Gastrocnemius medialis (tissue), 4 donors: ENCODE results near the gene RIOX2. TPM values are rescaled to one million over a fixed set of nuclear protein-coding genes. Genes with fewer than 3 reads are reported as not detected.
A peak's percentile ranks its signal among the peaks of the same experiment; 100 is the strongest.

Experiments
- ATAC-seq, 2 donors: fragments of 150-250 bp; one replicate each; pipeline ENCODE4 v1.9.1; 2016
- DNase-seq, 2 donors: peaks; one replicate each; pipeline ENCODE4 v3.0.0-alpha.2; 2019
- H3K27ac ChIP-seq, 4 donors: fragments of 200-600 bp; sonication (generic); 1 replicate in 1 of 4; 2 replicates in 3 of 4; pipeline ENCODE4 v1.5.1; 2016 to 2018; ENCODE audit warnings: mild to moderate bottlenecking in 2 of 4, moderate library complexity in 1 of 4
- H3K27me3 ChIP-seq, 3 donors: fragments of 200-600 bp; sonication (generic) in 2 of 3; 1 replicate in 1 of 3; 2 replicates in 2 of 3; pipeline versions ENCODE4 v1.5.1 to v1.6.0; 2016 to 2019; ENCODE audit warnings: mild to moderate bottlenecking in 1 of 3, moderate library complexity in 1 of 3
- H3K36me3 ChIP-seq, 2 donors: fragments of 200-600 bp; sonication (generic) in 1 of 2; one replicate each; pipeline ENCODE4 v1.5.1; 2017 to 2018
- H3K4me1 ChIP-seq, 2 donors: fragments of 200-600 bp; sonication (generic) in 1 of 2; one replicate each; pipeline ENCODE4 v1.5.1; 2016 to 2017; ENCODE audit warnings: mild to moderate bottlenecking in 2 of 2
- H3K4me3 ChIP-seq, 4 donors: fragments of 200-600 bp; sonication (generic) in 3 of 4; 1 replicate in 1 of 4; 2 replicates in 3 of 4; pipeline ENCODE4 v1.5.1; 2016 to 2019; ENCODE audit warnings: mild to moderate bottlenecking in 2 of 4
- H3K9me3 ChIP-seq, 3 donors: fragments of 200-600 bp; sonication (generic) in 2 of 3; 1 replicate in 1 of 3; 2 replicates in 2 of 3; pipeline ENCODE4 v1.5.1; 2016 to 2019
- POLR2A ChIP-seq, 2 donors: fragments of 450-650 bp; IDR thresholded peaks; one replicate each; pipeline ENCODE4 v1.6.1; 2017; ENCODE audit warnings: antibody characterized with exemption in 2 of 2, mild to moderate bottlenecking in 2 of 2, moderate library complexity in 2 of 2
- in situ Hi-C, 4 donors: fragments of 200-750 bp; cut with MboI; loops; one replicate each; pipeline versions ENCODE4 v1.15.0 to v1.8.0; 2017; ENCODE audit warnings: low sequenced_read_pairs in 4 of 4
- intact Hi-C: fragments of 100-400 bp; cut with DNase I; formaldehyde crosslinking; loops from one replicate; pipeline ENCODE4 v1.15.1; 2023; ENCODE audit warnings: low total_unique reads
- total RNA-seq, 4 donors: library from RNA; depleted of rRNA; stranded (reverse); fragments of >200 nt; gene quantifications; one replicate each; pipeline versions ENCODE4 v1.1.0 to v1.2.3, GENCODE V29; 2016
- TF ChIP-seq, protein P1 (sequence below), 5 experiments: fragments of 450-650 bp in 3 of 5; fragments of 200-600 bp in 2 of 5; sonication (generic) in 2 of 5; IDR thresholded peaks in 4 of 5; conservative IDR thresholded peaks in 1 of 5; 1 replicate in 4 of 5; 2 replicates in 1 of 5; pipeline ENCODE4 v1.5.1; 2016 to 2019; ENCODE audit warnings: antibody characterized with exemption in 5 of 5, mild to moderate bottlenecking in 3 of 5, moderate library complexity in 3 of 5

The RIOX2 gene
- 10 to 100 TPM; 27.4 to 57.3 (median 49.6) TPM for total RNA-seq

DNA sequence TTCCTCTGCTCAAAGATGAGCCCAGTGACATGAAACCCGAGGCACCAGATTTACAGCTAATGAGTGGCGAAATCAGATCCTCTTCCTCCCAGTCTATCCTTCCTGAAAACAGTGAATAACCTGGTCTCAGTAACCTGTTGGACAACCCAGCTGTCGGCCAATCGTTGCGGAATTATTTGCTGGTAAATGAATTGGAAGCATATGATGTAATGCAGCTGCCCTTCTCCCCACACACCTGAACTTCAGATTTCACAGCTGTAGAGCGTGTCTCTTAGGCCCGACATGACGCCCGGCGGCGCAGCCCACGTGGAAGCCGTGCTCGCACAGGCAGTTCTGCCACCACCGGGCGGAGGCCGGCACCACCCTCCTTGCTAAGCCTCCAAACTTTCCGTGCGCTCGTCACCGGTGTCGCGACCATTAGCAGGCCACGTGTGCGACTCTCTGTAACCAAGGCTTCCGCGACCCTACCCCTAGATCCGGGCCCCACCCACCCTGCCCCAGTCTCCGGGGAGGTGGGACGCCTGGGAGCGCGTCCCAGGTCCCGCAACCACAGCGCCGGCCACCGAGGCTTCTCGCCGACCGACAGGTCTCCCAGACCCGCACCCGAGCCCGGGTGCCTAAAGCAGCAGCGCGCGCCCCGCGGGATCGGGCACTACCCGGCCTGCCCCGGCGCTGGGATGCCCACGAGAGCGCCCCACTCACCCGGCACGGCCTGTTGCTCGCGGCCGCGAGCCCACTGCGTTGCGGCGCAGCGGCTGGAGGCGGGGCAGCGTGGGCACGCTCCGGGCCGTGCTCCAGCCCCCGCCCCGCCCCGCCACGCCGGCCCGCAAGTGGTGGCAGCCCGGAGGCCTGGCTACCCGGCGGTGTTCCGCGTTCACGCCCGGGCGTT, at the start of gene RIOX2:
Gene RIOX2, minus strand, starts transcription at position 753 of the 889 bp plus-strand sequence. CDS start 4,838 bp downstream, outside the sequence.
- H3K9me3 ChIP-seq = no peaks in the 10 kb centered on the region
- H3K4me3 ChIP-seq = peak within 1 kb of the TSS; percentile 66 to 93 (median 82)
- peaks cover 21 to 28% of the 10 kb centered on the region in 2 donors for H3K4me1 ChIP-seq
- ATAC-seq (peak; percentile 89 to 90), DNase-seq (peak; percentile 68 to 76)
- intact Hi-C loops = loop anchor here (2.0 to 5.0 kb wide), 2 partner anchors 50 to 149 kb away; partner anchors contain the start of gene CRYBG3
- no peaks in the 10 kb centered on the region for H3K27me3 ChIP-seq
- H3K27ac ChIP-seq = peak within 1 kb of the TSS; percentile 91 to 99 (median 96)
- no peaks in the 10 kb centered on the region for H3K36me3 ChIP-seq
- TF ChIP-seq POLR2A (IDR thresholded peaks at IDR 0.05) = peak; percentile 89 to 94
- TF ChIP-seq, protein P1, sequence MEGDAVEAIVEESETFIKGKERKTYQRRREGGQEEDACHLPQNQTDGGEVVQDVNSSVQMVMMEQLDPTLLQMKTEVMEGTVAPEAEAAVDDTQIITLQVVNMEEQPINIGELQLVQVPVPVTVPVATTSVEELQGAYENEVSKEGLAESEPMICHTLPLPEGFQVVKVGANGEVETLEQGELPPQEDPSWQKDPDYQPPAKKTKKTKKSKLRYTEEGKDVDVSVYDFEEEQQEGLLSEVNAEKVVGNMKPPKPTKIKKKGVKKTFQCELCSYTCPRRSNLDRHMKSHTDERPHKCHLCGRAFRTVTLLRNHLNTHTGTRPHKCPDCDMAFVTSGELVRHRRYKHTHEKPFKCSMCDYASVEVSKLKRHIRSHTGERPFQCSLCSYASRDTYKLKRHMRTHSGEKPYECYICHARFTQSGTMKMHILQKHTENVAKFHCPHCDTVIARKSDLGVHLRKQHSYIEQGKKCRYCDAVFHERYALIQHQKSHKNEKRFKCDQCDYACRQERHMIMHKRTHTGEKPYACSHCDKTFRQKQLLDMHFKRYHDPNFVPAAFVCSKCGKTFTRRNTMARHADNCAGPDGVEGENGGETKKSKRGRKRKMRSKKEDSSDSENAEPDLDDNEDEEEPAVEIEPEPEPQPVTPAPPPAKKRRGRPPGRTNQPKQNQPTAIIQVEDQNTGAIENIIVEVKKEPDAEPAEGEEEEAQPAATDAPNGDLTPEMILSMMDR (IDR thresholded peaks at IDR 0.05 in 4 of 5, conservative IDR thresholded peaks at IDR 0.05 in 1 of 5) = peak in 2 of 5 experiments; percentile 23 to 33
- in situ Hi-C loops = no loop called here

DNA sequence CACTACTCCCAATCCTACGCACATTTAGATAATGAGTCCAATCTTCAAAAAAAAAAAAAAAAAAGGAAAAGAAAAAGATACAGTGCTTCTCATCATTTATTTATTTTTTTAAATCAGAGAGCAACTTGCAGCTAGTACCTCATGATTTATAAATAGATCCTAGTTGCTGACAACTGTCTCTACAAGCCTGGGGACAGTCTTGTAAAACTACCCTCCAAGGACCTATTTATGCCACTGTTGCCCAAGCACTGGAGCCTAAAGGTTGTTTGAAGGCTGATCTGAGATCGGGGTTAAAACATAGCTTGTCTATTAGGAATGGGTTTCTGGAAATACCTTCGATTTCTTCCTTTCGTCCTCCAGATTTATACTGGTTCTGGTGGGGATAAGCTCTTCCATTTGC, 48.2 kb upstream of the RIOX2 start:
- DNase-seq (no peak), ATAC-seq (peak; percentile 79 to 81)
- TF ChIP-seq POLR2A (IDR thresholded peaks at IDR 0.05) = no peak
- TF ChIP-seq, protein P1 (IDR thresholded peaks at IDR 0.05 in 4 of 5, conservative IDR thresholded peaks at IDR 0.05 in 1 of 5) = no peak
- Histone ChIP-seq H3K9me3 (no peaks in the 10 kb centered on the region), H3K4me3 (no peak overlapping the region), H3K27me3 (no peaks in the 10 kb centered on the region), H3K36me3 (no peaks in the 10 kb centered on the region), H3K4me1 (peaks cover 0 to 6% of the 10 kb centered on the region in 2 donors), H3K27ac (peak overlapping the region in 3 of 4 donors; percentile 20 to 47 (median 27))
- in situ Hi-C loops (loop anchor here (5.0 kb wide), 1 partner anchor 228 kb away; no protein-coding TSS in a partner anchor), intact Hi-C loops (loop anchor here (5.0 kb wide), 2 partner anchors 48 to 63 kb away; partner anchors contain the start of gene RIOX2)

DNA sequence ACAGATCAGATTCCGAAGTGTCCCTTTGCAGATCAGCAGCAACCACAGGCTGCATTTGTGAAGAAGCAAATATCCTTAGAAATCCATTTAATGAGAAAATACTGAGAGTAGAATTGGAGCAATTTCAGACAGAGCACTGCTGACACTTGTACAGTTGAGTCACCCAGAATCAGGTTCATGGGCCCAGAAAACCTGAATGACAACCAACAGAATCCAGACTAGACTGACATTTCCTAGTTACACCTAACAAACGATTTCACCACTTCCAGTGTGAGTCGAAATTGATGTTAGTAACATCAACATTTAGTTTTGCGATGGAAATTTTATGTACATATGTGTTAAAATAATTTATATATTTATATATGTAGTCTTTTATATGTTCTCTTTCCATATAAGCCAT, 46.1 kb upstream of the RIOX2 start:
- Histone ChIP-seq H3K27me3 (no peaks in the 10 kb centered on the region), H3K9me3 (no peaks in the 10 kb centered on the region), H3K4me1 (peaks cover 0 to 6% of the 10 kb centered on the region in 2 donors), H3K27ac (no peak overlapping the region), H3K36me3 (no peaks in the 10 kb centered on the region), H3K4me3 (no peak overlapping the region)
- intact Hi-C loops = no loop called here
- ATAC-seq (no peak), DNase-seq (no peak)
- in situ Hi-C loops = loop anchor here in 1 of 4 donors (10.0 kb wide), 1 partner anchor 64 kb away; no protein-coding TSS in a partner anchor
- TF ChIP-seq, protein P1 (IDR thresholded peaks at IDR 0.05 in 4 of 5, conservative IDR thresholded peaks at IDR 0.05 in 1 of 5) = no peak
- no peak for TF ChIP-seq POLR2A (IDR thresholded peaks at IDR 0.05)

DNA sequence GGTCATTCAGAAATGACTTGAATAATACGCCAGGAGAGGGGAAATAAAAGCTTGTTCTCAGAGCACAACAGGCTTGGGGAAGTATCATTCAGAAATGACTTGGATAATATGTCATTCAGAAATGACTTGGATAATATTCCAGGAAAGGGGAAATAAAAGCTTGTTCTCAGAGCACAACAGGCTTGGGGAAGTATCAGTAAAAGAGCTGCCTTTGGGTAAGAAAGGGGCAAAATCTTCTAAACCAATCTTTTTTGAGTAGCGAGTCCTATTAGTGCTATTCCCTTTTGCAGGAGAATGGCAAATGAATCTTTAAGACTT, 42.0 kb upstream of the RIOX2 start:
- Histone ChIP-seq H3K4me3 (no peak overlapping the region), H3K27me3 (no peaks in the 10 kb centered on the region), H3K36me3 (no peaks in the 10 kb centered on the region), H3K9me3 (no peaks in the 10 kb centered on the region), H3K4me1 (no peaks in the 10 kb centered on the region), H3K27ac (no peak overlapping the region)
- TF ChIP-seq, protein P1 (IDR thresholded peaks at IDR 0.05 in 4 of 5, conservative IDR thresholded peaks at IDR 0.05 in 1 of 5) = no peak
- TF ChIP-seq POLR2A (IDR thresholded peaks at IDR 0.05) = no peak
- ATAC-seq (no peak), DNase-seq (no peak)
- intact Hi-C loops = no loop called here
- in situ Hi-C loops = loop anchor here in 1 of 4 donors (10.0 kb wide), 1 partner anchor 59 kb away; no protein-coding TSS in a partner anchor
